Rectal smooth muscle tissue (tissue), 1 donor: ENCODE data around the gene HSPB1.
A peak's percentile ranks its signal among the peaks of the same experiment; 100 is the strongest.

Experiments
- H3K27ac ChIP-seq: one replicate; pipeline ENCODE4 v1.7.0; 2013; ENCODE audit warnings: low read depth, low read length, inconsistent platforms
- H3K27me3 ChIP-seq: one replicate; pipeline ENCODE4 v1.7.0; 2013; ENCODE audit warnings: low read length; ENCODE audit not compliant: control insufficient read depth, insufficient read depth
- H3K36me3 ChIP-seq: one replicate; pipeline ENCODE4 v1.7.0; 2013; ENCODE audit warnings: low read length; ENCODE audit not compliant: control insufficient read depth, insufficient read depth
- H3K4me1 ChIP-seq: one replicate; pipeline ENCODE4 v1.7.0; 2013; ENCODE audit warnings: low read length; ENCODE audit not compliant: control insufficient read depth, insufficient read depth
- H3K4me3 ChIP-seq: one replicate; pipeline ENCODE4 v1.7.0; 2013; ENCODE audit warnings: low read length
- H3K9ac ChIP-seq: one replicate; pipeline ENCODE4 v1.7.0; 2013; ENCODE audit warnings: low read length

Gene HSPB1

GRCh38 chr7:76316984-76317781 lies 14.7 kb downstream of the HSPB1 start:
- H3K36me3 ChIP-seq: no peaks in the 10 kb centered on the region
- H3K27ac ChIP-seq: peak overlapping the region; percentile 89
- peaks cover 8% of the 10 kb centered on the region for H3K4me1 ChIP-seq
- no peaks in the 10 kb centered on the region for H3K27me3 ChIP-seq
- peak overlapping the region; percentile 83 for H3K4me3 ChIP-seq
- H3K9ac ChIP-seq: peak overlapping the region; percentile 26

- H3K4me1 ChIP-seq: peaks cover 8% of the 10 kb centered on the region
- peak overlapping the region; percentile 89 for H3K27ac ChIP-seq
- H3K9ac ChIP-seq: peak overlapping the region; percentile 82
- H3K27me3 ChIP-seq: no peaks in the 10 kb centered on the region
- H3K4me3 ChIP-seq: peak overlapping the region; percentile 92
- H3K36me3 ChIP-seq: no peaks in the 10 kb centered on the region
These were observed 15.5 kb downstream of the HSPB1 start for GRCh38 chr7:76317782-76318487.

GRCh38 chr7:76318488-76319353 lies 16.2 kb downstream of the HSPB1 start:
- peak overlapping the region; percentile 82 for H3K9ac ChIP-seq
- no peaks in the 10 kb centered on the region for H3K27me3 ChIP-seq
- H3K4me3 ChIP-seq: peak overlapping the region; percentile 92
- H3K27ac ChIP-seq: peak overlapping the region; percentile 81
- peaks cover 8% of the 10 kb centered on the region for H3K4me1 ChIP-seq
- no peaks in the 10 kb centered on the region for H3K36me3 ChIP-seq

GRCh38 chr7:76325092-76325491 lies 22.6 kb downstream of the HSPB1 start:
- peaks cover 14% of the 10 kb centered on the region for H3K36me3 ChIP-seq
- no peak overlapping the region for H3K27ac ChIP-seq
- H3K4me3 ChIP-seq: no peak overlapping the region
- H3K4me1 ChIP-seq: no peaks in the 10 kb centered on the region
- H3K9ac ChIP-seq: no peak overlapping the region
- H3K27me3 ChIP-seq: no peaks in the 10 kb centered on the region

GRCh38 chr7:76325811-76326210 lies 23.3 kb downstream of the HSPB1 start:
- Histone ChIP-seq H3K4me1 (no peaks in the 10 kb centered on the region), H3K27ac (no peak overlapping the region), H3K36me3 (peaks cover 14% of the 10 kb centered on the region), H3K27me3 (no peaks in the 10 kb centered on the region), H3K4me3 (no peak overlapping the region), H3K9ac (no peak overlapping the region)

- Histone ChIP-seq H3K27ac (no peak overlapping the region), H3K9ac (no peak overlapping the region), H3K27me3 (no peaks in the 10 kb centered on the region), H3K4me3 (no peak overlapping the region), H3K4me1 (no peaks in the 10 kb centered on the region), H3K36me3 (peaks cover 14% of the 10 kb centered on the region)
These were observed 24.3 kb downstream of the HSPB1 start for GRCh38 chr7:76326646-76327233.

GRCh38 chr7:76327610-76328009 lies 25.1 kb downstream of the HSPB1 start:
- Histone ChIP-seq H3K36me3 (peaks cover 14% of the 10 kb centered on the region), H3K27ac (no peak overlapping the region), H3K4me1 (no peaks in the 10 kb centered on the region)

GRCh38 chr7:76328389-76328788 lies 25.9 kb downstream of the HSPB1 start:
- Histone ChIP-seq H3K4me3 (no peak overlapping the region), H3K9ac (no peak overlapping the region), H3K4me1 (peaks cover 3% of the 10 kb centered on the region), H3K36me3 (peaks cover 14% of the 10 kb centered on the region), H3K27ac (no peak overlapping the region), H3K27me3 (no peaks in the 10 kb centered on the region)

More at GRCh38 chr7:76327610-76328009, 25.1 kb downstream of the HSPB1 start:
- no peak overlapping the region for H3K9ac ChIP-seq
- H3K27me3 ChIP-seq: no peaks in the 10 kb centered on the region
- H3K4me3 ChIP-seq: no peak overlapping the region

- peaks cover 14% of the 10 kb centered on the region for H3K36me3 ChIP-seq
These were observed 27.0 kb downstream of the HSPB1 start for GRCh38 chr7:76329479-76329878.

GRCh38 chr7:76330261-76330660 lies 27.8 kb downstream of the HSPB1 start:
- peaks cover 14% of the 10 kb centered on the region for H3K36me3 ChIP-seq
- H3K4me3 ChIP-seq: no peak overlapping the region
- H3K4me1 ChIP-seq: peaks cover 9% of the 10 kb centered on the region
- H3K9ac ChIP-seq: no peak overlapping the region
- H3K27me3 ChIP-seq: no peaks in the 10 kb centered on the region
- no peak overlapping the region for H3K27ac ChIP-seq

More at GRCh38 chr7:76329479-76329878, 27.0 kb downstream of the HSPB1 start:
- H3K27ac ChIP-seq: no peak overlapping the region
- H3K4me1 ChIP-seq: peaks cover 9% of the 10 kb centered on the region
- no peak overlapping the region for H3K4me3 ChIP-seq
- H3K9ac ChIP-seq: no peak overlapping the region
- no peaks in the 10 kb centered on the region for H3K27me3 ChIP-seq

GRCh38 chr7:76330673-76331072 lies 28.2 kb downstream of the HSPB1 start:
- H3K4me3 ChIP-seq: no peak overlapping the region
- no peaks in the 10 kb centered on the region for H3K27me3 ChIP-seq
- H3K9ac ChIP-seq: no peak overlapping the region
- H3K36me3 ChIP-seq: peaks cover 14% of the 10 kb centered on the region
- H3K4me1 ChIP-seq: peaks cover 9% of the 10 kb centered on the region
- H3K27ac ChIP-seq: no peak overlapping the region

- peaks cover 14% of the 10 kb centered on the region for H3K36me3 ChIP-seq
- no peaks in the 10 kb centered on the region for H3K27me3 ChIP-seq
- H3K9ac ChIP-seq: no peak overlapping the region
- peaks cover 9% of the 10 kb centered on the region for H3K4me1 ChIP-seq
- no peak overlapping the region for H3K4me3 ChIP-seq
- no peak overlapping the region for H3K27ac ChIP-seq
These were observed 29.6 kb downstream of the HSPB1 start for GRCh38 chr7:76332078-76332477.
